NCI-H1436 (cell line): Measurements from ENCODE around the gene FXR2.
A peak's percentile ranks its signal among the peaks of the same experiment; 100 is the strongest.
"Not testable (repeated sequence)": the region's sequence is repeated elsewhere in the genome, so short reads cannot be mapped to it uniquely, and the experiment has no call there.

Experiments
- DNase-seq: peaks from one replicate; lab custom pipeline; 2025; lab: John Stamatoyannopoulos, UW

Gene FXR2

DNA sequence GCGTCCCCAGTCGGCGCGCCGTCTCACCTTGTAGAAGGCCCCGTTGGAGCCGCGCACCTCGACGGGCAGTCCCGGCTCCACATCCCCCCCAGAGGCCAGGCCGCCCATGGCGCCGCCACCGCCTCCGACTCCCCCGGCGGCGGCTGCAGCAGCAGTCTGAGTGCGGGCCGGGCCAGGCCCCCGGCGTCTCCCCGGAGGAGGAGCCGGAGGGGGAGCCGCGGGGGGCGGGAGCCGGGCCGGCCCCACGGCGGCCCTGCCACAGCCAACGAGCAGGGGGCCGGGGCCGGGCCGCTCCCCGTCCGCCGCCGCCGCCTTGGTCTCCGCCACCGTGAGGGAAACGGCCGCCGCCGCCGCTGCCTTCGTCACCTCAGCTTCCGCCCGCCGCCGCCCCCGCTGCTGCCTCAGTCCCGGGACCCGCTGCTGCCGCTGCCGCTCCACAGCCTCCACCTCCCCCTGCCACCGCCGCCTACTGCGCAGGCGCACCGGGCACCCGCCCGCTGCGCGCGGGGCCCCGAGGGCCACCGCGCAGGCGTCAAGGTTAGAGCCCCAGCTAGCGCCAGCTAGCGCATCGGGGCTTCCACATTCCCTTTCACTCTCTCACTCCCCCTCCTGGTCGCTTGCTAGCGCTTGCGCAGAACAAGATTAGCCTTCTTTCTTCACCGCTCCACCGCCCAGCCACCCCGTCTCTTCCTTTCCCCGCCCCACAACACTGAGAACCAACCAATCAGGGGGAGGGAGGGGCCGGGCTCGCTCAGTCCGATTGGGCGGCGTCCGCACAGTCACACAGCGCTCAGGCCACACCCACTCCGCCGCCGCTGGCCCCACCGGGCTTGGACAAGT, at the start of gene FXR2:
Gene FXR2 (minus strand): TSS at position 473 of the 840 bp plus-strand sequence. CDS start 365 bp downstream, at position 108.
- peak; percentile 99 for DNase-seq

GRCh38 chr17:7656958-7657609, 42.4 kb upstream of the FXR2 start:
- DNase-seq, result no peak

DNA sequence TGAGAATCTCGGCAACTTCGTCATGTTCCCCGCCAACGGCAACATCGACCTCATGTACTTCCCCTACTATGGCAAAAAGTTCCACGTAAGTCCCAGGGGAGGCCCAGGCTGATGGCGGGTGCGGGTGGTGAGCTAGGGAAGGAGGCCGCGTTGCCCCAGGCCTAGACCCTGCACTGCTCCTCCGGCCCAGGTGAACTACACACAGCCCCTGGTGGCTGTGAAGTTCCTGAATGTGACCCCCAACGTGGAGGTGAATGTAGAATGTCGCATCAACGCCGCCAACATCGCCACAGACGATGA, 40.8 kb upstream of the FXR2 start:
- DNase-seq, result no peak

DNA sequence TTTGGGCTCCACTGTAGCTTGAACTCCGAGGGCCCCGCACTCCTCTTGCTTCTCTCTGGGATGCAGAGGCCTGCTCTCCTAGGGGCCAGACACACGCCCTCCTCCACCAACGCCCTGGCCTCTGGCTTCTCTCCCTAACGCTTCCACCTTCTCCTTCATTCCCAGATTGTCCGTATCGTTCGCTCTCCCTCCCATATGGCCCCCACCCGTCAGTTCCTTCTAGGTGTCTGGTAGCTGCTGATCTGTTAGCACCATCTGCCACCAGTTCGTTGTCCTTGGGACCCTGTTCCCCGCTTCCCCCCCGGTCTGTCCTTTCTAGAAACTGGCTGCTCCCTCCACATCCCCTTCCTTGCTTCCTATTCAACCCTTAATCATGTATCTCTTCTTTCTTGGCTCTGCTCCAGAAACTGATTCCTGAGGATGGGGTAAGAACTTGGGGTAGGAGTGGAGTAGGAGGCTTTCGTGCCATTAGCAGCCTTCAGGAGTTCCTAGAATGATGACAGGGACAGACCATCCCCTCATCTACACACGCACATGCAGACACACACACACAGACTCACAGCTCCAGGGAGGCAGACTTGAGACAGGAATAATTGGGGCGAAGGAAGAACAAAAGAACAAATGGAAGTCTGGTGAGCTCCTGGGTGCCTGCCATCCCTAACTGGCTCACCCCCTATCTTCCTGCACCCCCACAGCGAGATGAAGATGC, 40.3 kb upstream of the FXR2 start:
- DNase-seq, result no peak

GRCh38 chr17:7652388-7653356, 38.0 kb upstream of the FXR2 start:
- no peak for DNase-seq

DNA sequence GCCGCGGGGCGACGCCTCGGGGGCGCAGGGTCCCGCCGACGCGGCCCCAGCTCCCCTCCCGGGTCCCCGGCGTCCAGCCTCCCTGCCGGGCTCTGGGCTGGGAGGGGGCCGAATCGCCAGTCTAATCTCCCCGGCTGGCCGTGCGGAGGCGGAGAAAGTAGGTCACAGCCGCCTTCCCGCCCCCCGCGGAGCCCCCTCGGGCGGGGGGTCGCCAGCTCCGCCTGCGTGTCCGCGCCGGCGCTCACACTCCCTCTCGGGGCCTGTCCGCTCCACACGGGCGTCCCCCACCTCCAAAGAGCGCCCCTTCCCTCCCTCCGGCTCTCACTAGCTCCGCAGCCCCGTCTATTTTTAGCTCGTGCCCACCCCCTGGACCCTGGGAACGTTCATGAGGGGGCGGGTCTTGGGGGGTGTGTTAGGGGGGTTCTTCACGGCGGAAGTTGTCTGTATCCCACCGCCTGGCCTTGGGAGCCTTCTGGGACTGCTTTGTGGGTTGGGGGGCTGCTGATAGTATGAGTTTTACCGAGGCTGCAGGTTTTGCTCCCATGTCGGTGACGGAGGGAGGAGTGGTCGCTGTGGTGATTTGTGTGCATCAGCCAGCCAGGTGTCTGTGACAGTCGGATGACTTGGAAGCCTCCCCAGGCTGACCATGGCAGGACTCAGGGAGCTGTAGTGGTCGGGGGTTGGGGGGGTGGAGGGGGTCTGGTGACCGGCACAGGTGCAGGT, 37.1 kb upstream of the FXR2 start:
- DNase-seq, result no peak

GRCh38 chr17:7651097-7651664, 36.5 kb upstream of the FXR2 start:
- DNase-seq, result no peak

DNA sequence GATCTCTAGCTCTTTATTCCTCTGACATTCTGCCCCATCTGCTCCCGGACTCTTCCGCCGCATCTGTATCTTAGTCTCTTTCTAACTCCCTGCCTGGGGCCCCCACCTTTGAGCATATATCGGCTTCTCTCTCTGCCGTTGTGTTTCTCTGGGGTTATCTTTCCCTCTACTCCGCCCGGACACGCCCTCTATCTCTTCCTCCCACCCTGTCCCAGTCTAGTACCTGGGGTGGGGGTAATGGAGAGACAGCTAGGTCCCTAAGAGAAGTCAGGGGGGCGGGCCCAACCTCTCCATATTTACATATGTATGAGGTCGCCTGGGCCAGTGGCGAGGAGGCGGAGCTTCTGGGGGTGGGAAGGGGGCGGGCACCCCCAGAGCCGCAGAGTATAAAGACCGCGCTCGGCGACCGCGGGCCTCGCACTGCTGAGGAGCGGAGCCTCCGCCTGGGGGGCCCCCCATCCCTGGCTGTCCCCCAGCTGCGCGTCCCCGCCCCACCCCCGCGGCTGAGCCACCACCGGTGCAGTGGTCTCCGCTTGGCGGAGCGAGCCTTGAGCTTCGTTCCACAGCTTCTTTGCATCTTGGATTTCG, 35.9 kb upstream of the FXR2 start, which contains the start of gene ATP1B2:
Gene ATP1B2 (plus strand): TSS at position 418 of the 588 bp plus-strand sequence. CDS start 593 bp downstream, outside the sequence.
- DNase-seq, result peak; percentile 73

DNA sequence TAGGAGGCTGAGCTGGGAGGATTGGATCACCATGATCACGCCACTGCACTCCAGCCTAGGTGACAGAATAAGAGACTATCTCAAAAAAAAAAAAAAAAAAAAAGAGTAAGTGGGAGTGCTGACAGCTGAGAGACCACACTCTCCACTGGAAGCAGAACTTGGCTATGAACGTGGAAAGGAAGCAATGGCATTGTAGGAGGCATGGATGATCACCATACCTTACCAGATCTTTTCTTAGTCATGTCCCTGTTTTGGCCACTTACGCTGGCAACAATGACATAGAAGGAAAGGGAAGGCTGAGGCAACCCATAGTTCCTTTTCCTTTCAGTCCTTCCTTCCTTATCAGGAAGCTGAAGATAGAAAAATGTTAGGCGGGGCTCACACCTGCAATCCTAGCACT, 32.3 kb upstream of the FXR2 start:
- DNase-seq, result no peak

GRCh38 chr17:7646457-7646856, 31.8 kb upstream of the FXR2 start:
- DNase-seq, result no peak

GRCh38 chr17:7644775-7645174, 30.1 kb upstream of the FXR2 start:
- DNase-seq, result no peak

DNA sequence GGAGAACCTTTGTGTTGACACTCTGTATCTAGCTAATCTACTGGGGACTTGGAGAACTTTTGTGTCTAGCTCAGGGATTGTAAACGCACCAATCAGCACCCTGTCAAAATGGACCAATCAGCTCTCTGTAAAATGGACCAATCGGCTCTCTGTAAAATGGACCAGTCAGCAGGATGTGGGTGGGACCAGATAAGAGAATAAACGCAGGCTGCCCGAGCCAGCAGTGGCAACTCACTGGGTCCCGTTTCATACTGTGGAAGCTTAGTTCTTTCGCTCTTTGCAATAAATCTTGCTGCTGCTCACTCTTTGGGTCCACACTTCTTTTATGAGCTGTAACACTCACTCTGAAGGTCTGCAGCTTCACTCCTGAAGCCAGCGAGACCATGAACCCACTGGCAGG, 26.9 kb upstream of the FXR2 start:
- DNase-seq, result not testable (repeated sequence)

DNA sequence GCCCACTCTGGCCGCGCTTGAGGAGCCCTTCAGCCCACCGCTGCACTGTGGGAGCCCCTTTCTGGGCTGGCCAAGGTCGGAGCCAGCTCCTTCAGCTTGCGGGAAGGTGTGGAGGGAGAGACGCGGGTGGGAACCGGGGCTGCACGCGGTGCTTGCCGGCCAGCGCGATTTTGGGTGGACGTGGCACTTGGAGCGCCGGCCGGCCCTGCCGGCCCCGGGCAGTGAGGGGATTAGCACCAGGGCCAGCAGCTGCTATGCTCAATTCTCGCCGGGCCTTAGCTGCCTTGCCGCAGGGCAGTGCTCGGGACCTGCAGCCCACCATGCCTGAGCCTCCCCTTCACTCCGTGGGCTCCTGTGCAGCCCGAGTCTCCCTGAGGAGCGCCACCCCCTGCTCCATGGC, 26.1 kb upstream of the FXR2 start:
- no peak for DNase-seq

DNA sequence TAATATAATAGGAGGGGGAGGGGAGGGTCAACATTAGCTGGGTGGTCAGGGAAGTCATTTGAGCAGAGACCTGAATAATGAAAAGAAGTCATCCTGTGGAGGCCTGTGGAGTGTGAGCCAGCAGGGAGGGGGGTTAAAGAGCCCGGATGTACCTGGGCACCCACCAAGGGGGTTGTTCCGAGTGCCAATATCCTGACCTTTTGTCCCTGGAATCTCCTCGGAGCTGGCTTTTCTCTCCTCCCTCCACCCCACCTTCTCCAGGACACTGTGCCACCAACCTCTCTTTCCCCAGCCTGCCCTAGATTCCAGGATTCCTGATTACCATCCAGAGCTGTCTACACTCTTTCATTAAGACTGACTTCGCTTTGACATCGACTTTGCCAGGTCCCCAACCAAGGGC, 21.5 kb upstream of the FXR2 start:
- no peak for DNase-seq

DNA sequence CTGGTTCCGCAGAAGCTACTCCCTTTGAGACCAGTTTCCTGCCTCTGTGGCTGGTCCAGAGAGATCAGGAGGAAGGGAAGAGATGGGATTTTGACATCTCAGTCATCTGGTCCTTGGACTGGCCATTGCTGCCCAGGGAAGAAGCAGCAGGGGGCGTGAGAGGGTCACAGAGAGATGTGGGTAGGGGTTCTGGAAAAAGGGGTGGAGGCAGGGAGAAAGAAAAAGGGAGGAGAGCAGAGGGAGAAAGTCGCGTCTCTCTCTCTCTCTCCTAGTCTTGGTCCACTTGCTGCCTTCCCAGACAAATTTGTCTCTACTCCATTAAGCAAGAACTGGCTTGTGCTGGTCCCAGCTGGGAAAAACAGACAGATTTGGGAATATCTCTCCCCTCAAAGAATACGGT, 19.7 kb upstream of the FXR2 start:
- peak; percentile 37 for DNase-seq

GRCh38 chr17:7633093-7633492, 18.4 kb upstream of the FXR2 start:
- no peak for DNase-seq

- DNase-seq, result no peak
Measured at GRCh38 chr17:7632492-7632894, 17.8 kb upstream of the FXR2 start.

DNA sequence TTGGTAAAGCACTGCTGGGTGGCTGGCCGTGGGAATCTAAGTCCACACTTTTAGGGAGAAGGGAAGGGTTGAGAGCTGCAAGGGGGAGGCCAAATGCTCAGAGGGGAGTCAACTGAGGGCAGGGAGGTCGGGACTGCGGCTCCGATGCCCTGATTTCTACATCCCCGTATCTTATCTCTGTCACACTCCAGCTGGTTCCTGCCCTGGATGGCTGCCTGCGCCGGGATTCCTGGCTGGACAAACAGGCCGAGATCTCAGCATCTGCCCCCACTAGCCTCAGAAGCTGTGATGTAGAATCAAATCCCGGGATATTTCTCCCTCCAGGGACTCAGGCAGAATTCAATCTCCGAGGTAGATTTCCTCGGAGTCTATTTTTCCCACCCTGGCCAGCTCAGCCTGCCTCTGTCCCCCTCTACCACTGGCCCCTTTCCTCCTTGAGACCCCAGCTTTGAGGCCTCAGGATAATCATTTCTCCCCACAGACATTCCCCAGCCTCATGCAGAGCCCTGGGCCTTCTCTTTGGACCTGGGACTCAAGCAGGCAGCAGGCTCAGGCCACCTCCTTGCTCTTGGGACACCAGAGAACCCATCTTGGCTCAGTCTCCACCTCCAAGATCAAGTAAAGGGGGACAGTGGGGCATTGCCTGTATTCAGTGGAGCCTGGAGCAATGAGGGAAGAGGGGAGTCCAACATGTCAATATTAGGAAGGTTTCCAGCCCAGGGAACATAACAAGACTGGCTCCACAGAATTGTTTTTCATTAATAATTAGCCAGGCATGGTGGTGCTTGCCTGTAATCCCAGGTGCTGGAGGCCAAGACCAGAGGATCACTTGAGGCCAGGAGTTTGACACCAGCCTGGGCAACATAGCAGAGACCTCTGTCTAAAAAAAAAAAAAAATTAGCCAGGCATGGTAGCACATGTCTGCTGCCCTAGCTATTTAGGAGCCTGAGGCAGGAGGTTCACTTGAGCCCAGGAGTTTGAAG, 17.0 kb upstream of the FXR2 start:
- DNase-seq, result no peak

- DNase-seq, result no peak
Measured at GRCh38 chr17:7629939-7630571, 15.4 kb upstream of the FXR2 start, which contains the start of gene SHBG. Gene SHBG, plus strand, starts transcription at chr17:7630135. Its CDS starts 38 bp downstream, at chr17:7630173.
